PC-9 (cell line): Measurements from ENCODE around the gene LRRC28.

Experiments
- CTCF ChIP-seq: fragments of 200-600 bp; sonication (generic); conservative IDR thresholded peaks from 2 replicates; pipeline ENCODE4 v1.6.1; 2017; ENCODE audit warnings: mixed run types, antibody characterized with exemption, mild to moderate bottlenecking, moderate library complexity
- EZH2 ChIP-seq: fragments of 200-600 bp; sonication (generic); IDR thresholded peaks from 2 replicates; pipeline ENCODE4 v1.8.0; 2017; ENCODE audit warnings: antibody characterized with exemption, low read depth

- TF ChIP-seq CTCF, result no peak
- TF ChIP-seq EZH2, result no peak
These were observed 120.2 kb downstream of the LRRC28 start for GRCh38 chr15:99371180-99372103.
